NCI-H524 (cell line): ENCODE data around the gene PAM.
"Not testable (repeated sequence)": the region's sequence is repeated elsewhere in the genome, so short reads cannot be mapped to it uniquely, and the experiment has no call there.

ENCODE experiments used
- DNase-seq, 2 experiments: peaks; one replicate each; lab custom pipeline; 2025; lab: John Stamatoyannopoulos, UW

The PAM gene

DNA sequence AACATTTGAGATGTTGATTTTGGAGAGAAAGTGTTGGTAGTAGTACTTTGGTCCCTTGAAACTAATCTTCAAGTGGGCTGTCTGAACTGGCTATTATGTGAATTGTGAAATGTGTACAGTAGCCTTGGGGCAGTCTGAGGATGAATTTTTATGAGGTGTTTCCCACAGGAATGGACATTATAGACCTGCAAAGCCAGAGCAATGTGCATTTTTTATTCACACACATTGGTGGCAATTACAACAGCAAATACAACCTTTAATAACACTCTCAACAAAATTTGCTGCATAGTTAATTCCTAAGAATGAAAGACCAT is 147.0 kb downstream of the PAM start:
- no peak for DNase-seq

- DNase-seq: no peak
These were observed 147.5 kb downstream of the PAM start for GRCh38 chr5:102902647-102903046.

DNA sequence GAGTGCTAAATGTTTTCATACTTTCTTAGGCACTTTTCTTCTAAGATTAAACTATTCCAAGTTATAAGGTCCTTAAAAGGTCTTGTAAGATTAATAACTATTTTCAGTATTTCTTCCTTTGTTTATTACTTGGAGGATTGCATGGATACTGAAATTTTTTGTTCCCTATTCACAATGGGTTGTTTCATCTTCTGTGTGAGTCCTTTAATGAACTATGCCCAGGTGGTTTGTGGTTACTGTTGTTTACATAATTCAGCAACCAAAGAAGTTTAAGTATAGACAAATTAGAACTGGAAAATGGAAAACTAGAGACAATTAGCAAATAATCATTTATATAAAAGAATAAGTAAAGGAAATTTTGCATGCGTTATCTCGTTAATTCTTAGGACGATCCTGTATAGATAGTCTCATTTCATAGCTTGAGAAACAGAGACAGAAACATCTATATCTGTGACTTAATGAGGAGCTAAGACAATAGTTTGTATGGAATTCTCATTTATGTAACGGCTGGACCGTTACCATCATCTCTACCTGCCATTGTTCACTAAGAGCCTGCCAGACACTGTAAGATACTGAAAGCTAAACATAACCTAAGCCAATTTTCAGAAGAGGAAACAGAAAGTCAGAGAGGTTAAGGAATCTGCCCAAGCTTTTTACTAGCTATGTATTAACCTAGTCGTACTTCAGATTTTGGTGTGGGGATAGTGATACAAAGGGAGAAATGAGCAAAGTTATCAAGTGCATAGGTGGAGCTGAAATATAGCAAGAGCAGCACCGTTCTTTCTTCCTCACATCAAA is 148.2 kb downstream of the PAM start:
- DNase-seq: no peak

DNA sequence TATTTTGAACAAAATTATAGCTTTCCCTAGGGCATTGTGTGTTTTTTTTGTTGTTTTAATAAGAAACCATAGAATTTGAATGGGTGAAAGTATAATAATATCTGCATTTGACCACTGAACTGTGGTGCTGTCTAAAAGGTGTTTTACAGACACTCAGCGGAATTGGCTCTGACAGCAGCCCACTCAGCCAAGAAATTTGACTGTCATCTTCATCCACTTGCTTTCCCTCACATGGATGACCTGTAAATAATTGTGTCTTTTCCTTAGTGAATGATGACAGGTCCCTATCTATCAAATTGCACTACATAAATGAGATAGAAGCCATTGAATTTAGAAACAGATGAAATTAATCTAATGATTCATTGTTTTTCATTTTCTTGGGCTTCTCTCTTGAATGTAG is 150.0 kb downstream of the PAM start:
- DNase-seq: no peak

DNA sequence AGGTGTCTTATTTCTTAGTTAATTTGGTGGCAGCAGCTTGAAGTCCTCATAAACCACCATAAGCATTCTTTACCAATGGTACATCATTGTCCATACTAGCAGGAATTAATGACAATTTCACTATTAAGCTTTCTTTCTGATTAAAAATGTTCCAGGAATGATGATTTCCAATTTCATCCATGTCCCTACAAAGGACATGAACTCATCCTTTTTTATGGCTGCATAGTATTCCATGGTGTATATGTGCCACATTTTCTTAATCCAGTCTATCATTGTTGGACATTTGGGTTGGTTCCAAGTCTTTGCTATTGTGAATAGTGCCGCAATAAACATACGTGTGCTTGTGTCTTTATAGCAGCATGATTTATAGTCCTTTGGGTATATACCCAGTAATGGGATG is 152.0 kb downstream of the PAM start:
- not testable (repeated sequence) for DNase-seq

GRCh38 chr5:102910240-102911226 is 155.4 kb downstream of the PAM start:
- DNase-seq: no peak

GRCh38 chr5:102911973-102912372 is 156.9 kb downstream of the PAM start:
- no peak for DNase-seq

- DNase-seq: no peak
These were observed 161.0 kb downstream of the PAM start for GRCh38 chr5:102916109-102916508.

- DNase-seq: peak; percentile 45 to 63
These were observed 164.0 kb downstream of the PAM start for GRCh38 chr5:102918986-102919610.

GRCh38 chr5:102920762-102921161 is 165.7 kb downstream of the PAM start:
- no peak for DNase-seq

GRCh38 chr5:102921341-102922044 is 166.4 kb downstream of the PAM start:
- no peak for DNase-seq

- no peak for DNase-seq
These were observed 167.1 kb downstream of the PAM start for GRCh38 chr5:102922111-102922720.

DNA sequence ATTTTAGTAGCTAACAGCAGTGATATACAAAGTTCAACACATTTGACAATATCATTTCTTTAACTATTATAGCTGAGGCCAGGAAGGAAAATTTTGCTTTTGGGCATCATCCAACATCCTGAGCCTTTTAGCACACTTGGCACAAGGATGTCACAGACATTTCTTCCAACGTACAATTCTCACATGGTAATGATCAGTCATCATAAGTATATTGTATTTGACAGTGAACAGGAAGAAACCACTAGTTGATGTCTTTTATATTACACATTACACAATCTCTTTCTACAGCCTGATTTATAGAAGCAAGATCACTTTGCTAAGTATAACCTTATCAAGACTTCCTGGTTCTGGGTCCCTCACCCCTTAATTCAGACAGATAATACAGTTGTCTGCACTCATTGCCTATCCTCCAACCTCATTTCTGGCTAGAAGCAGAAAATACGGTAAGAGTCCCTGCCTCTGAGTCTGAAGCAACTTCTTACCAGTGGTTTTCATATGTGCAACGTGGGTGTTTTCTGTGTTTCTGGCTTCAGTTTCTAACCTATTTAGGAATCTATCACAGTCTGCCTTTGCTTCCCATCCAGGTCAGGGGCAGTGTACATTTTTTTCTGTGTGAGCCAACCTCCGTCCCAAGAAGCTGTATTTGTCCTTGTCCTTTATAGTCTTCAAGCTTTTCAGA is 167.8 kb downstream of the PAM start:
- no peak for DNase-seq

DNA sequence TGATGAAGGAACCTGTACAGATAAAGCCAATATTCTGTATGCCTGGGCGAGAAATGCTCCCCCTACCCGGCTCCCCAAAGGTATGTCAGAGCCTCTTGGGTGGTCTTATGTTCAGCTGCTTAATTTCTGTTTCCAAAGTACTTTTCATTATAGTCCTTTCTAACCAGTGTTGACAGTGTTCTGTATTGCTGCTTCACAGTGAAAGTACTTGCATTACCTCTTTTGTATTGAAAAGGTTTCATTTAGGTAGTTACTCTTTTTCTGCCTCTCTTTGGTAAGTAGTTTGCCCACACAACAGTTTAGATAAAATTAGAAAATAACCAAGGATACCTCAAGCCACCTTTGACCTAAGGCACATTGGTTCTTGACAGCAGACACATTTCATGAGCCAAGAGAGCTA is 169.9 kb downstream of the PAM start:
- no peak for DNase-seq

- no peak for DNase-seq
These were observed 171.9 kb downstream of the PAM start for GRCh38 chr5:102927007-102927406.

DNA sequence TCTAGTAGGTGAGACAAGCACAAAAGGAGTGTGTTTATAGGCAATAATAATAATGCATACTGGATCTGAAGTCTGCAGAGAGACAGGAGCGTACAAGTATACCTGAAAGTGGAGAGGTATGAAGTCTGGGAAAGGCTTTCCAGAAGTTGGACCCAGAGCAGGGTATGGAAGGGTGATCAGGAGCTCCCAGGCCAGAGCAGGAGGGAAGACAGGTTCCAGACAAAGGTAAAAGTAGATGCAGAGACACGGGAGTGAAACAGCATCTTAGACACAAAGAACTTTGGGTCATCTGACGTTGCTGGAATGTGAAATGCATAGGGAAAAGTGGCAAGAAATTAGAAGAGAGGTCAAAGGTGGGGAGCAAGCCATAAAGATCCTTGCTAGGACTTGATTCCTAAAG is 175.1 kb downstream of the PAM start:
- DNase-seq: no peak

DNA sequence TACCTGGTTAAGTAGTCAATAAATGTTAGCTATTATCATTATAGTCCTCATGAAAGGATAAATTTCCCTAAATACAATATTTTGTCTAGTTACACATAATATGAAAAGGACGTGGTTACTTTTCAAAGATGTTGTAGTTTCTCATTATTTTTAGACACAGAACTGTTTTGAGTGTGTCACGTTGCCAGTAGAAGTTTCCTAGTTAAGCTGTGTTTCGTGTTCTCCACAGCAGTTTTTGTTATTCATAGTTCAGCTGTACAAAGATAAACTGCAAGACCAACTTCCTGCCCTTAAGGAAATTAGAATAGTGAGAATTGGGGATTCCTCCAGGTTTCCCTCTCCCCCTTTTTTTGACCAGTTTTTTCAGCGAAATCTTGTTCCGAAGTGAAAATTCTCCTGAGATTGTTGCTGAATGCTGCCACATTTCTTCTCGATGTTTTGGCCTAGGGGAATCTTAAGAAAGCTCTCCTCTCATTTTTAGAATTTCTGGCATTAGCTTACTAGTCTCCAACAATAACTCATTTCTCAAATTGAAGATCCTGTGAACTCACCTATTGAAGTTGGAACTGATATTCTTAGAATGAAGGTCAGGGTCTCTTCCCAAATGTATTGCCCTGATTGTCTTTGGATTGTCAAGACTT is 176.1 kb downstream of the PAM start:
- no peak for DNase-seq

DNA sequence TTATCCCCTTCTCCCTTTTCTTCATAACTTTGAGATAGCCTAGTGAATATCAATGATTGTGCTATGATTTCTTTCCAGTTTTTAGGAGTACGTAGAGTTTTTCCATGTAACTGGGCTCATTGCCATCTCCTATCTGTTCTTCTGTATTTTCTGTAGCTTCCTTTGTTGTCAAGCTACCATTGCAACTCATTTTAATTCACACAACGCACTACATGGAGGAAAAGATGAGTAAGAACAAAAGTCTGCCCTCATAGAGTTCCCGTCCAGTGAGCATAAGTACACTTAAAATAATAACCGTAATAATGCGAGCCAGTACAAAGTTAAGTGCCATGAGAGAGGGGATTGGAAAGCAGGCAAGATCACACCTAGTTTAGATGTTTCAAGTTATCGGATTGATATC is 177.7 kb downstream of the PAM start:
- no peak for DNase-seq

GRCh38 chr5:102933316-102933715 is 178.2 kb downstream of the PAM start:
- no peak for DNase-seq

- DNase-seq: no peak
These were observed 178.8 kb downstream of the PAM start for GRCh38 chr5:102933721-102934459.
